Measurements from ENCODE around the gene DYNC1I1.

Gene DYNC1I1

GRCh38 chr7:95974108-95974507 is 201.8 kb downstream of the DYNC1I1 start:
- no peak for DNase-seq

DNA sequence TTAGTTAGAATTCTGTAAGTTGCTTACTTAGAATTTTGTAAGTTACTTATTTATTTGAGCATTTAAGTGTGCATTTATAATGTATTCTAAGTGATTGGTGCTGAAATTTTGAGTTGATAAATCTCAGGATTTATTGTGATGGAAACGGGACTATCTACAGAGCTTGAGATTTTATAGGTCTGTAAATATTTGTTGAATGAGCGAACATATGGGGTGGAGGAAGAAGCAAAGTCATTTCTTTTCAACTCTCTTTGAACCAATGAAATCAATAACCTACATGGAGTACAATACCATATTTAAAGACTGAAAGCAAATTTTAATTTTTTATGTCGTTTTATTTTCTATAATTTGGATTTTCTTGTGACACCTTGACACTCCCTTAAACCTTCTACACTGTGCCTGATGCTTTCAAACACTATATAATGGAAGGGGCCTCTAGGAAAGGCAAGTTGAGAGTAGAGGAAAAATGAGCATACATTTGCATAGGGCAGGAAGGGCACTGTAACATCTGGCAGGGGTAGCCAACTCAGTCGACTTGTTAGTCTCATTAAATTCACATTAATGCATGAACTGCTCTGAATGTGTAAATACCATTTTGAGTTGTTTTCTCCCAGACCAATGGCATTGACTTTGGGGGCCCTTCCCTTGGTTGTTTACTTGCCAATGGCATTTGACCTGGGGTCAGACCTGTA is 204.2 kb downstream of the DYNC1I1 start:
- DNase-seq, result no peak

DNA sequence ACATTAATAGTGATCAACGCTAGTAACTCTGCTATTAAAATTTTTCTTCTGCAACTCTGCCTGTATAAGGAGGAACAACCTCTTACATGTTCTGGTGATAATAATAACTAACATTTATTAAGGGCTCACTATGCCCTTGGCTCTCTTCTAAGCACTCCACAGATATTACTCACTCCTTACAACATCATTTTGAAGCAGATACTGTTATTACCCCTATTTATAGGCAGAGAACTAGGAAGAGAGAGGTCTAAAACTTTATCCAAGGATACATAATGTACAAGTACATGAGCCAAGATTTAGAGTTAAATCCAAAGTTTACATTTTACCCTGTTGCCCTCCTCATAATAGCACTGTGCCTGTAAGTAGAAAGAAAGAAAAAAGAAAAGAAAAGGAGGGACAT is 205.6 kb downstream of the DYNC1I1 start:
- DNase-seq, result no peak

GRCh38 chr7:95980167-95980566 is 207.8 kb downstream of the DYNC1I1 start:
- no peak for DNase-seq

DNA sequence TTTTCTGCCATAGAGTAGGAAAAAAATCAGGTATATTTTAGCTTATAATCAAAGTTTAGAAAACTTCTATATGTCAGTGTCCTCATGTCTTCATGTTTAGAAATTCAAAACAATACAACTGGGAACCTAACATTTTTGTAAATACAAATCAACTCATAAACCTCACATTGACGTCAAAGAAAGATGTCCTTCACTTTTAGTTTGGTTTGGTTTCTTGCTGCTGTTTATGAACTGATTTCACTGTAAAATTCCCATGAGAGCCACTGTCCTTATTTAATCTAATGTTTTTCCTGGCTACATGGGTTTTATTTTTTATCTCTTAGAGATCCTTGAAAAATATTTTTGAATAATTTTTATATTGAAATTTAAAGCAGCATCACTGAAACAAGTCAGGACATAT is 208.4 kb downstream of the DYNC1I1 start:
- DNase-seq, result no peak

DNA sequence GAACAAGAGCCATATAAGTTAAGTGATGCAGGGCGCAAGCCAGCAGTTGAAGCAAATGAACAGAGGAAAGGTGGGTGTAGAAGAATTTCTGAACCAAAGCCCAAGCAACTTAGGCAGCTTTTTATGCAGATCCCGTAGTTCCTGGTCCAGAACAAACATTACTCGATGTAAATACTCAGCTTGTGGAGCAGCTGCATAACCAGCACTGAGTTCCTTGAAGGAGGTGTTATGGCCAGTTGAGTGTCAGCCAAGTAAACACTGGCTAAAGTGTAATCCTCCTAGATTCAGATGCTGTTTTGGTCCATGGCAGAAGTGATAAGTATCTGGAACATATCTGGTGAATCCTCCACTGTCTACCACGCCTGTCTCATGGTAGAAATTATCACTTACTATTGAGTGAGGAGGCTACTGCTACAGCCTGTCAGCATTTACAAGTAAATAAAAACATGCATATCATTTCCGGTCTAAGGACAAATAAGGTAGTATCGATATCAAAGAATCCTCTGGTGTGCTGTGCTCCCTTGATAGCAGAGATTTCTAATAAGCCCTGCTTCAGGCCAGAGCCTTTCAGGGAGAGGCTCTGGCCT is 213.9 kb downstream of the DYNC1I1 start:
- DNase-seq, result peak; percentile 33

DNA sequence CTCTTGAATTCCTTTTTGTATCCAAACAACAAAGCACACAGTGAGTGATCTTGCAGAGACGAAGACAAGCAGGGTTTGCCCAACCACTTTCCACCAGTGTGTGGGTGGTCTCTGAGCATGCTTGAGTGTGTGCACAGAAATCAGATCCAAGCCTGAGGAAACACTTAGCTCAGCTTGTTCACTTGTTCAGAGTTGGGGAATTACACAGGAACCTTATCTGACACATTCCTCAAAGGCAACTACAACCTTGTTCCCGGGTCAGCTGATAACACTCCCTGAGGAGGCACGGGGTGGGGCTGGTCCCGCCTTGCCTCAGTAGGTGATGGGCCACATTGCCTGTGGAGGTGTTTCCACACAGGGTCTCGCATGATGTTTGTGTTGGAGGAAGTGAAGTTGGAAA is 216.9 kb downstream of the DYNC1I1 start:
- no peak for DNase-seq

DNA sequence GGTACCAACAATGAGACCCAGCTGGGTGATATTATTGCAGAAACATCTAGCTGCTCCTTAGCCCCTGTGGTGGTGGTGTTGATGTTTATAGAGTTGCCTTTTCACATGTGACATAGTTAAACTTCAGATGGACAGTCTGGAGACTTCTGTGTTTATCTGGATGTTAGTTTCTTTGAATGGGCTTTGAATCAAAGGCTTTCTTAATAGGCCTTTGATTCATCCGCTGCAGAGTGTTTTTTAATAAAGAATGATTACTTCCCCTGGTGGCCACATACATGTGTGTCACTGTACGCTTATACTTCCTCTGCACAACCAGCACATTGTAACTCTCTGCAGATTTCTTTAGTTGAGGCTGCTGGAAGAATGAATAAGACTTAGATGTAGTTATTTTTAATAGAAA is 221.0 kb downstream of the DYNC1I1 start:
- DNase-seq, result no peak

DNA sequence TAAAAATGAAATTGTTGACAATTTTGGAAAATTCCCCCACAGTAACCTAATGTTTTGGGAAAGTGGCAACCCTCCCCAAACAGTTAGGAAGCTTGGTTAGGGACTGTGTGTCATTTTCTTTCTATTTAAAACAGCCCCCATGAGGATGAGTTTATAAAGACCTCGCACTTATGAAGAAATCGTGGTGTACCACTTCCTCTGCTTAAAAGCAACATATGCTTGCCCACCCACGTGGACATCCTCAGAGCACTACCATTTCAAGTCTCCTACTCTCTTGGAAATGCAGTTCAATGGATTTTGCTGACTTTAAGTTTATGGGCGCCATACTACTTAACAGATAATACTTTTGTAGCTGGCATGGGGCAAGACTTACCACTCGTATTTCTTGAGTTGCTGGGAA is 223.8 kb downstream of the DYNC1I1 start:
- DNase-seq, result peak; percentile 32

DNA sequence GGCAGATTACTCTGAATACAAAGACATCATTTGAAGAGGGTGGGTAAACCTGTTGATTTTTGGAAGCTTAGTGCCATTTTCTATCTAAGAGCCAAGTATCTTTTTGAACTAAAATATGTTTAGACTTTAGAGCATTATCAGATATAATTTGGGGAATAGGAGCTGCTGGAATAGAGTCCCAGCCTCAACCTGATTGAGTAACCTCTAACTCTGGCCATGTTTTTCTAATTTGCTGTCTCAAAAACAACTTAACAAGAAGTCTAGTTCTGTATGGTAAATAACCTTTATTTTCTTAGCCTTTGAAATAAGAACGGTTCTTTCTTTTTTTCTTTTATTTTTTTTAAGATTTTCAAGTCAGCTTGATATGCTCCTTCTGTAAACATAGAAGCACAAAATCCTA is 224.5 kb downstream of the DYNC1I1 start:
- DNase-seq, result no peak

DNA sequence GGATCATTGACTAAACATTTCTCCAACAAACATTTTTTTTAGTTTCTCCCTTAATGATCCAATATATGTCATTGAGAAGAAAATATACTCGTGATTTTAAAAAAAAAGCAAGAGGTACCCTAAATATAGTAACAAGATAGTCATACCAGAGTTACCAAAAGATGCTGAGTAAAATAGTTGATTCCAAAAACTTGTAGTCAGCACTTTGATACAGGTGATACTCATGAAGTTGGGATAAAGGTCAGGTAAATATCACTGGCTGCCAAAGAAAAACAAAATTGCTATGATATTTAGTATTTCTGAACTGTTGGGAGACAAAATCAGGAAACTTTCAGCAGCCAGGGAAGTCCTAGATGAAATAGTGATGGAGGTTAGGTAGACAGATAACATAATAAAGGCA is 225.3 kb downstream of the DYNC1I1 start:
- no peak for DNase-seq

GRCh38 chr7:95999481-95999880 is 227.1 kb downstream of the DYNC1I1 start:
- DNase-seq, result no peak

GRCh38 chr7:96004578-96004977 is 232.2 kb downstream of the DYNC1I1 start:
- DNase-seq, result no peak

DNA sequence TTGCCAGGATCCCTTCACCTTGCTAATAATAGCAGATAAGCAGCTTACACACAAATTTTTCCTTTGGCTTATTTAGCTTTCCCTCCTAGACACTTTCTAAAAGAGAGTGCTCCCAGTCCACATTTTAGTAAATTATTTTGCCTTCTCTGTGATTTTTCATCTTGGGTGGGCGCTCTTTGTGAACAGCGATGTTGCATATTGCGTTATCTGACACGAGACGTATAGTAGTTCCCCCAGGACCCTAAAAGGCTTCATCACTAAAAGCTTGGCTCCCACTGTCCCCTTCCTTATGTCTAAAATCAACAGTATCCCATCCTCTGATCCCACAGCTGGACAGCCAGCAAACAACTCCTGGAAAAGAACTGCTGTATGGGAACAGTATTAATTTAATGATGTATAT is 232.9 kb downstream of the DYNC1I1 start:
- DNase-seq, result no peak

DNA sequence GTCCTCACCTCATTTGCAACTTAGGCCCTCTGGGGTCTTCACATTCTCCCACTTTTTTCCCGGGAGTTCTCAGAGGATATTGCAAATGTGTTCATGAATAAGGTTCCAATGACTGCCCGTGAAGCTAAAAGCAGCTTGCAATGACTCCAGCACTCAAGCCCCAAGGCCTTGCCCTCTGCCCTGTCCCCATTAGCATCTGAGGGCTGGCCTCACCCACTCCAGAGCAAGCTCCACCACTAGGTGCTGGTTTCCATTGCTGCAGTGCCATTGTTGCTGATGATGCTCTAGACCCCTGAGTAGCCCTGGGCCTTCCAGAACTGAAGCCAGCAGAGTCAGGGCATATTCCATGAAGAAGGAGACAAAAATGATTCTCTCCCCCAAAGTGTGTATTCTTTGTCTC is 236.8 kb downstream of the DYNC1I1 start:
- no peak for DNase-seq

DNA sequence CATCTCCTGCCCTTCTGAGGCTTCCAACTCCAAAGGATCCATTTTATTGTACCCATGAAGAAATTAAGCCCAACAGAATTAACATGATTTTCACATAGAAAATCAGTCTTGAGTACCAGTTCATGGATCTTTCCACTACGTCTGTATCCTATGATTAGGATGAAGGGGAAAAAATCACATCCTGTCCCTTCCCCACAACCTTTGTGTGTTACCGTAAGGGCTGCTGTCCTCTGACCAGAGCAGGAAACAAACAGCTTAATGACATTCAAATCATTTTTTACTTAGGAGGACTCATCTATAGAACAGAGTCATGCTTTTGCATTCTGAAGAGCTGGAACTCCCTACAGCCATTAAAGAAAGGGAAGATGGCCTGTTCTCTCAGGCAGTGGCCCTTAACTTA is 241.5 kb downstream of the DYNC1I1 start:
- DNase-seq, result no peak

DNA sequence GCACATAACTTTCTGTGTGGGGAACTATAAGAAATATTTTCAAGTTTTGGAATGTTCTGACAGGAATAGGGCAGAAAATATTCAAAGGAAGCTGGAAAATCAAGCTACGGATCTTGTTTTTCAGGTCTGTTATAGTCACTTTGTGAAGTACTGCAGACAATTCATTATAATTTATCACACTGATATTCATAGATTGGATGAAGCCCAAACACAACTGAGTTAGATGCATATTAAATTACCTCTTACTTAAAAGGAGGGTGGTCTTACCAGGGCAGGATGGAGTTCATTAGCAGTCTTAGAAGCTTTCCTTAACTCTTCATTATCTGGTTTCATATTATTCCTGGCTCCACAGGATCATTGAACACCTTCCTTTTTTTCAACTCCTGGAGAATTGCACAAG is 242.3 kb downstream of the DYNC1I1 start:
- DNase-seq, result no peak

DNA sequence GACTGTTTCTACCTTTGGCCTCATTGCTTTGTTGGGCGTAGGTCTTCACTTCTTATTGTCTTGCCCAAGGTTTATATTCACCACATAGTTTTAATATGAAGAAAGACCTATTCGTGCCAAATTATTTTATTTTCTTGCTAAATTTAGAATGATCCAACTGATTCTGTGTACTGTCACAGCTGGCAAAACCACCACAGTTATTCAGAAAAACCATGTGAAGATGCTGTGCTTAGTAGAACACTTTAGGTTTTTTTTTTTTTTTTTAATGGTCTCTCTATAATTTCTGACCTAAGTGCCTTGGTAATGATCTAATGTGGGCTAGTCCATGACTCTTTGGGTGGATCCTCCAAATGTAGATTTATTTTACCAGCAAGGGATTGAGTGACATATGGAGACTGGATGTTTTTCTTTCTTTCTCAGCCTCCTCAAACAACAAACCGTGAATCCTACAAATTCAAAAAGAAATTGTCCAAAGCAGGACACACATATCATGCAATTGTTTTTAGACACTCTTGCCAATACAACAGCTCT is 243.8 kb downstream of the DYNC1I1 start:
- DNase-seq, result no peak

DNA sequence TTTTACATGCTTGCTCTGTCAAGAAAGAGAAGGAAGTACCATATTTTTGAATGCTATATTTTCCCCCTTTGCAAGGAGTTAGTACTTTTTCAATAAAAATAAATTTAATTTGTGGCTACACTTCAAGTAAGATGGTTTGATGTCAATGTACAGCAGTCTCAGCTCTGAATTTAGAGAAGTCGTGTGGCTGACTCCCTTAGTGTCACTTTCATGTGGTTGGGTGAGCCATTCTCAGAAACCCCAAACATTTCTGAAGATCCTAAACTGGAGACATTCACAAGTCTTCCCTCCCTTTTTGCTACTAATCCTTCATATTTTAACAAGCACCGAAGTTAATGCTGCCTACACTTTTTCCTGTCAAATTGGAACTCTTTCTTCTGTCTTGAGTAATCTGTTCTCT is 244.4 kb downstream of the DYNC1I1 start:
- DNase-seq, result no peak

DNA sequence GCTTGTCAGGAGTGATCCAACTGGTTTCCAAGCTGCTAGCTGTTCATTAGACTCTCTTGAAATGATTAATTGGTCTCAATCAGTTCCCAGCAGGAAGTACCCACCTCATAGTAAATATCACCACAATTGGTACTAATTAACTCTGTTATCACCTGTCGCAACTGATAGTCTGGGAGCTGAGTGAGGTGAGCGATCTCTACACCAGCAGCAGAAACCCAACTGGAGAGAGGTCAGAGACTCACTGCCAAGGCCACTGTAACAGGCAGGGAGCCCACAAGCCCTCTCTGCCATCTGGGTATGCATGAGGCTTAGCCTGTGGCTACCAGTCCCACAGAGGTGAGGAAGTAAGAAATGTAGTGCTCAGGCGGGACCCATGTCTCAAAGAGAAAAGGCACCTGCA is 245.5 kb downstream of the DYNC1I1 start:
- no peak for DNase-seq

- no peak for DNase-seq
Observed at GRCh38 chr7:96021568-96021967, 249.2 kb downstream of the DYNC1I1 start.

DNA sequence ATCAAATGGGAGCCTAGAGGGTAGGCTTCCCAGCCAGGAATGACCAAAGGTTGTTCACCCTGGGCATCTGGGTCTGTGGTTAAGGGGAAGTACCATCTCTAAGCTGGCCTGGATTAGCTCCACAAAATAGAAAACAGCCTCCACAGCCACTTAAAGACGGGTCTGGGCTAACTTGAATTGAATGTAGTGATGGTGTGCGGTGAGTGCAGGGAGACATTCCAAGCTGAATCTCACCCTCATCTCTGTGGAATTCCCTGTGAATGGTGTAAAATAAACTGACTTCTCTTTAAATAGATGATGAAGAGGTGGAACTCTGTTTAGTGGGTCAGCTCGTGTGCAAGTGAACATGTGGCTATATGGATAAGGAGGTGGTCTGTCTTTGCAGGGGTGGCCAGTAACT is 251.0 kb downstream of the DYNC1I1 start:
- peak; percentile 29 for DNase-seq

DNA sequence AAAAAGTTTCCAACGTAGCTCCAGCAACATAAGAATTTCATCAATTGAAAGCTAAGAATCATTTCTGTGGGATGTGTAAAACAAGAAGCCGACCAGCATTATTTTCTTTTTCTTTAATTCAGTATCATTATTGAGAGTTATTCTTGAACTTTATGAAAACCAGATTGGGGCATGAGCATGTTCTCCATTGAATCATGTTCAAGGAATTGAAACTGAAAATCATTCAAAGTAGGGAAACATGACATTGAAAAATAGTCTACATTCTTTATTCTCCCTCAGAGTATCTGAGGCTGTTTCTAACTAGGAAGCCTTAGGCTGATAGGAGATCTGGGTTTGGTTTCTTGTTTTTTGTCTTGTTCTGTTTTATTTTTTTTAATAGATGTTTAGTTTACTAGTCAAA is 253.7 kb downstream of the DYNC1I1 start:
- DNase-seq, result no peak

GRCh38 chr7:96026611-96027010 is 254.3 kb downstream of the DYNC1I1 start:
- DNase-seq, result no peak

DNA sequence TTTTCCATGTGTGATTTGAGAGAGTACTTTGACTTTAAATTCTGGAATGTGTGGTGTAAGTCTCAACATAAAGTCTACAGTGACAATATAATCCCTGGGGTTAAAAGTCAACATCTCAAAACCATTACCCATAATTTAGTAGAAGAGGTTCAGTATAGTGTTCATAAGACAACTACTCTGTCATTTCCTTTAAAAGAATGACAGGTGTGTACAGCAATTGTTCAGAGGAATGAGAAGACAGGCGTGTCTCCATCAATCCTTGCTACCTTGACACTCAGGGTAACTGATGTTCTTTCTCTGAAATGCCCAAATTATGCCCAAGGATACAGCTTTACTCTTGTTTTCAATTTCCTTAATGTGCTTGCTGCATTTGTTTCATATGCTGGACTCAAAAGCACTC is 256.4 kb downstream of the DYNC1I1 start:
- no peak for DNase-seq
